Measurements from ENCODE around the gene POLR2H.
A peak's percentile ranks its signal among the peaks of the same experiment; 100 is the strongest.

Gene POLR2H

GRCh38 chr3:184380185-184380626 lies 18.7 kb downstream of the POLR2H start:
- no peak for DNase-seq (ENCODE audit: low spot score)
- no peak for TF ChIP-seq CTCF (IDR thresholded peaks at IDR 0.05)
- H3K27ac ChIP-seq: peak overlapping the region; percentile 31 to 90

GRCh38 chr3:184380627-184381260 lies 19.2 kb downstream of the POLR2H start:
- H3K27ac ChIP-seq: peak overlapping the region; percentile 31 to 90
- no peak for TF ChIP-seq CTCF (IDR thresholded peaks at IDR 0.05)
- H3K4me3 ChIP-seq: peak overlapping the region; percentile 94
- DNase-seq (ENCODE audit: low spot score): no peak

More at GRCh38 chr3:184380185-184380626, 18.7 kb downstream of the POLR2H start:
- peak overlapping the region; percentile 94 for H3K4me3 ChIP-seq

- H3K27ac ChIP-seq: peak overlapping the region; percentile 18 to 90
- TF ChIP-seq CTCF (IDR thresholded peaks at IDR 0.05): no peak
- H3K4me3 ChIP-seq: peak overlapping the region; percentile 94
- DNase-seq (ENCODE audit: low spot score): no peak
These were observed 20.0 kb downstream of the POLR2H start for GRCh38 chr3:184381261-184382224.

DNA sequence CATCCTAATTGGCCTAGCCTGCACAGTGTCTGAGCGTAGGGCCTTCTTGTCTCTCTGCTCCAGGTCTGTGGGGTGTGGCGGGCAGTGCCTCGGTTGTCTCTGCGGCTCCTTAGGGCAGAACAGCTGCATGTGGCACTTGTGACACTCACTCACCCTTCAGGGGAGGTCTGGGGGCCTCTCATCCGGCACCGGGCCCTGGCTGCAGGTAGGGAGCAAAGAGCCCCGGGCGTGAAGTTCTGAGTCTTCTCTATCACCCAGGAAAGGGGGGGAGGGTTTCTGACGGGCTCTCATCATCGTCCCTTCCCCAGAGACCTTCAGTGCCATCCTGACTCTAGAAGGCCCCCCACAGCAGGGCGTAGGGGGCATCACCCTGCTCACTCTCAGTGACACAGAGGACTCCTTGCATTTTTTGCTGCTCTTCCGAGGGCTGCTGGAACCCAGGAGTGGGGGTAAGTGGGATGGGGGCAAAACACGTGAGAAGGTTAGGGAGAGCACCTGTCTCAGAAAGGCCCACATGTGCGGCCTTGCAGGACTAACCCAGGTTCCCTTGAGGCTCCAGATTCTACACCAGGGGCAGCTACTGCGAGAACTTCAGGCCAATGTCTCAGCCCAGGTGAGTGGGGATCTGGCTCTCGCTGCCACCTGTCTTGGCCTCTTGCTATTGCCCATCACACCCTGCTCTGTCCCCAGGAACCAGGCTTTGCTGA lies 21.0 kb downstream of the POLR2H start:
- no peak for DNase-seq (ENCODE audit: low spot score)
- Histone ChIP-seq H3K27ac (no peak overlapping the region), H3K4me3 (no peak overlapping the region)
- TF ChIP-seq CTCF (IDR thresholded peaks at IDR 0.05): no peak

GRCh38 chr3:184383033-184383740 lies 21.7 kb downstream of the POLR2H start:
- no peak for TF ChIP-seq CTCF (IDR thresholded peaks at IDR 0.05)
- no peak for DNase-seq (ENCODE audit: low spot score)
- Histone ChIP-seq H3K4me3 (no peak overlapping the region), H3K27ac (no peak overlapping the region)

- Histone ChIP-seq H3K27ac (no peak overlapping the region), H3K4me3 (no peak overlapping the region)
- no peak for TF ChIP-seq CTCF (IDR thresholded peaks at IDR 0.05)
- DNase-seq (ENCODE audit: low spot score): no peak
These were observed 22.8 kb downstream of the POLR2H start for GRCh38 chr3:184384342-184384741.

All from coronary artery (tissue), 2 donors.